Right lobe of liver (tissue), 6 donors: ENCODE measurements around the gene MACROD2. TPM values are rescaled to one million over a fixed set of nuclear protein-coding genes. Genes with fewer than 3 reads are reported as not detected.

ENCODE experiments used
- ATAC-seq, 4 donors: fragments of 200-7000 bp; cut with Tn5 transposase; one replicate each; pipeline ENCODE4 v1.9.1; 2020; ENCODE audit warnings: mild to moderate bottlenecking in 4 of 4, moderate library complexity in 4 of 4
- DNase-seq, 3 donors: peaks; one replicate each; pipeline ENCODE4 v3.0.0-alpha.2; 2020
- H3K27ac ChIP-seq, 3 donors: fragments of 200-600 bp; one replicate each; pipeline ENCODE4 v1.8.0; 2022
- H3K27me3 ChIP-seq, 2 donors: fragments of 200-600 bp; one replicate each; pipeline ENCODE4 v1.8.0; 2022
- H3K36me3 ChIP-seq, 4 donors: fragments of 200-600 bp; sonication (generic) in 1 of 4; one replicate each; pipeline versions ENCODE4 v1.5.1 to v1.8.0; 2017 to 2022; ENCODE audit warnings: control low read depth in 1 of 4
- H3K4me1 ChIP-seq, 4 donors: fragments of 200-600 bp; sonication (generic) in 1 of 4; one replicate each; pipeline versions ENCODE4 v1.5.1 to v1.8.0; 2017 to 2022; ENCODE audit warnings: control low read depth in 1 of 4
- H3K4me3 ChIP-seq, 3 donors: fragments of 200-600 bp; one replicate each; pipeline ENCODE4 v1.8.0; 2022
- H3K9me3 ChIP-seq, 4 donors: fragments of 200-600 bp; sonication (generic) in 1 of 4; one replicate each; pipeline versions ENCODE4 v1.5.1 to v1.8.0; 2017 to 2022; ENCODE audit warnings: control low read depth in 1 of 4
- CTCF ChIP-seq, 4 donors: fragments of 200-600 bp in 3 of 4; fragments of 450-650 bp in 1 of 4; IDR thresholded peaks; one replicate each; pipeline versions ENCODE4 v1.5.1 to v1.8.0; 2016 to 2022; ENCODE audit warnings: antibody characterized with exemption in 4 of 4, mild to moderate bottlenecking in 2 of 4
- POLR2A ChIP-seq: fragments of 450-650 bp; IDR thresholded peaks from one replicate; pipeline ENCODE4 v1.6.1; 2017; ENCODE audit warnings: antibody characterized with exemption, mild to moderate bottlenecking
- WGBS: methylation state at CpG from one replicate; pipeline ENCODE4 v1.1.6; 2018; ENCODE audit warnings: low coverage, low lambda C conversion rate; ENCODE audit not compliant: insufficient coverage; ENCODE audit errors: missing lambda C conversion rate; 5-methylcytosine and 5-hydroxymethylcytosine counted together
- intact Hi-C, 2 donors: fragments of 100-400 bp; cut with DNase I; formaldehyde crosslinking; loops; one replicate each; pipeline versions ENCODE4 v1.11.2 to v1.14.1; 2022
- total RNA-seq, 6 experiments: library from RNA; depleted of rRNA in 2 of 6; stranded (reverse); fragments of >200 nt in 2 of 6; fragmentation: NEBNext Ultra II Directional in 3 of 6; extraction: Animal tissue kit (Norgen Biotek cat#: 25700) in 3 of 6; gene quantifications; one replicate each; pipeline versions ENCODE4 v1.1.0 to v1.2.4, GENCODE V29; 2016 to 2023
- donor health status: DM: no; HTN: yes; CAD: no.
- donor health status: DM: no; HTN: no; CAD: no.
- donor health status: DM: no; HTN: no; CAD: no.
- donor health status: DM: no; HTN: yes; CAD: no.
- donor health status: DM: no; HTN: yes; CAD: no.

MACROD2 gene
- total RNA-seq, 6 experiments from 2014 or later: 1.2 to 5.5 (median 3.3) TPM

DNA sequence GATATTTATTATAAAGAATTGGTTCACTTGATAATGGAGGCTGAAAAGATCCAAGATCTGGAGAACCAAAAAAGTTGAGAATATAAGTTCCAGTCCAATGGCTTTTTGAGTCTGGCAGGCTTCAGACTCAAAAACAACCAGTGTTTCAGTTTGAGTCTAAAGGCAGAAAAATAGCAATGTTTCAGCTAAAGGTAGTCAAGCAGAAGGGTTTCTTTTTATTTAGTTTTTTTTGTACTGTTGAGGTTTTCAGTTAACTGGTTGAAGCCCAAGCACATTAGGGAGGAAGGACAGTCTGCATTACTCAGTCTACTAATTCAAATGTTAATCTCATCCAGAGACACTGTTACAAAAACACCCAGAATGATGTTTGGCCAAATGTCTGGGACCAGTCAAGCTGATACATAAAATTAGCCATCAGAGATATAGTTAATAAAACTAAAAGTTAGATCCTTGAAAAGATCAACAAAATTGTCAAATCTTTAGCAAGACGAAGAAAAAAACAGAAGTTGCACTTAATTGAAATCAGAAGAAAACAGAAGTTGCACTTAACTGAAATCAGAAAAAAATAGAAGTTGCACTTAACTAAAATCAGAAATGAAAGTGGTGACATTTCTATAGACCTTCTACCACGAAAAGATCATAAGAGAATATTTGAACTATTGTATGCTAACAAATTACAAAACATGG is 1322.4 kb downstream of the MACROD2 start:
- intact Hi-C loops: no loop called here
- ATAC-seq: no peak

DNA sequence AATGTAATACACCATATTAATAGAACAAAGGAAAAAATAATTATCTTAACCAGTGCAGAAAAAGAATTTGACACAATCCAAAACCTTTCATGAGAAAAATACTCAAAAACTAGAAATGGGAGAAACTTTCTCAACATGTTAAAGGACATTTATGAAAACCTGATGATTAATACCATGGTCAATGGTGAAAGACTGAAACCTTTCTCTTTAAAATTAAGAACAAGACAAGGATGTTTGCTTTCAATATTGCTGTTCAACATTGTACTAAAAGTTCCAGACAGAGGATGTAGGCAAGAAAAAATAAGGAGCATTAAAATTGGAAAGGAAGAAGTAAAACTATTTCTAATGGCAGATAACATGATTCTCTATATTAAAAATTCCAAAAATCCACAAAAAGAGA is 1323.4 kb downstream of the MACROD2 start:
- intact Hi-C loops: no loop called here
- ATAC-seq: no peak
- Histone ChIP-seq H3K27me3 (no peaks in the 10 kb centered on the region), H3K27ac (no peak overlapping the region), H3K4me3 (no peak overlapping the region), H3K9me3 (no peaks in the 10 kb centered on the region), H3K4me1 (peaks cover 0 to 11% (median 0%) of the 10 kb centered on the region in 4 donors), H3K36me3 (no peaks in the 10 kb centered on the region)
- TF ChIP-seq CTCF (IDR thresholded peaks at IDR 0.05) (no peak), POLR2A (no peak)
- no peak for DNase-seq

More for the DNA sequence above, 1322.4 kb downstream of the MACROD2 start:
- Histone ChIP-seq H3K27me3 (no peaks in the 10 kb centered on the region), H3K9me3 (no peaks in the 10 kb centered on the region), H3K27ac (no peak overlapping the region), H3K4me3 (no peak overlapping the region), H3K36me3 (no peaks in the 10 kb centered on the region), H3K4me1 (peaks cover 0 to 11% (median 0%) of the 10 kb centered on the region in 4 donors)
- 58% methylated on average over 2 of the region's 2 CpGs for WGBS
- no peak for TF ChIP-seq POLR2A
- TF ChIP-seq CTCF (IDR thresholded peaks at IDR 0.05): no peak
- DNase-seq: no peak

DNA sequence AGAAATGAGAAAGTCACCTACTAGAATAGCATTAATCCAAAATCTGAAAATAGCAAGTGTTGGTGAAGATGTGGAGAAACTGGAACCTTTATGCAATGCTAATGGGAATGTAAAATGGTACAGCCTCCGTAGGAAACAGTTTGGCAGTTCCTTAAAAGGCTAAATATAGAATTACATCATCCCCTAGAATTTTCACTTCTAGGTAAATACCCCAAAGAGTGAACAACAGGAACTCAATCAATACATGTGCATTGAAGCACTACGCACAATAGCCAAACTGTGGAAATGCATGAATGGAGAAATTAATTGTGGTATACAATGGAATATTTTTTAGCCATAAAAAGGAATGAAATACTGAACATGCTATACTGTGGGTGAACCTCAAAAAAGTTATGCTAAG is 1324.1 kb downstream of the MACROD2 start:
- WGBS: 69% methylated on average over 2 of the region's 2 CpGs
- Histone ChIP-seq H3K27me3 (no peaks in the 10 kb centered on the region), H3K9me3 (no peaks in the 10 kb centered on the region), H3K4me1 (peaks cover 0 to 13% (median 0%) of the 10 kb centered on the region in 4 donors), H3K36me3 (no peaks in the 10 kb centered on the region), H3K4me3 (no peak overlapping the region), H3K27ac (no peak overlapping the region)
- intact Hi-C loops: no loop called here
- no peak for DNase-seq
- ATAC-seq: no peak
- TF ChIP-seq POLR2A (no peak), CTCF (IDR thresholded peaks at IDR 0.05) (no peak)

DNA sequence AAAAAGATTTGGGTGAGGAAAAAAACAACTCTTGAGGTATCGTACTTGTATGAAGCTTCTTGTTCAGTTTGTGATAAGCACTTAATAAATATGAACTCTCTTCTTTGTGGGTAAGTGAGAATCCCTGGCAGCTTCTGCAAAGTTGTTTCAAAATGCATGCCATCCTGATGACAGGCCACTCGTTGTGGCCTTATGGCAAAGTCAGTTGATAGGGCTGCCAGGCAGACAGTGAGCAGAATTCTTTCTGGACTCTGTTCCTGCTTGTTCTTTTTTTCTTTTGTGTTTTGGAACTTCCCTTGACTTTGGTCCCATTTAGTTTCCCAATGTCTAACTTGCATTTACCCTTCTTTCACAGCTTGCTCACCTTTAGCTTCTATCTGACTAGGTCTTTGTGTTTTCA is 1325.6 kb downstream of the MACROD2 start:
- H3K27ac ChIP-seq: peak overlapping the region in 1 of 3 donors; percentile 35
- H3K4me1 ChIP-seq: peaks cover 0 to 27% (median 0%) of the 10 kb centered on the region in 4 donors
- H3K36me3 ChIP-seq: no peaks in the 10 kb centered on the region
- H3K4me3 ChIP-seq: no peak overlapping the region
- intact Hi-C loops: no loop called here
- H3K9me3 ChIP-seq: no peaks in the 10 kb centered on the region
- no peak for TF ChIP-seq POLR2A
- no peak for TF ChIP-seq CTCF (IDR thresholded peaks at IDR 0.05)
- no peaks in the 10 kb centered on the region for H3K27me3 ChIP-seq
- 10% methylated on average over 2 of the region's 2 CpGs for WGBS
- DNase-seq: peak in 2 of 3 donors; percentile 28 to 45
- peak; percentile 40 to 91 (median 65) for ATAC-seq
